ENCODE data around the gene MRGPRE.

DNA sequence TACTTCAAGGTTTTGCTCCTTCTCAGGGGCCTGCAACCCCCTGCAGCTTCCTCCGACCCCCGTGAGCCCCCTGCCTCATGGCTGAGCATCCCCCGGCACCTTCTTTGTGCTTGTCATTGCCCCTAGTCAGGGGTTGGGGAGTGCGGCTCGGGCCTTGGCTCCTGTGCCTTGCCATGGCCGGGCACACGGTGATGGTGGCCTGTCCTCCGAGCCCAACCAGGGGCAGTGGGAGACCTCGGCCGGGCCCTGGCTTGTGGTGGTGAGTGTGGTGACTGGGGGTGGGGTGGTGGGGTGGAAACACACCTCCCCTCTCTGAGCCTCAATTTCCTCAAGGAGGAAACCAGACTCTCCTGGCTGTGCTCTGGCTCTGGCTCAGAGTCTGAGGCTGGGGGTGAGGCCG lies 12.1 kb downstream of the MRGPRE start:
- TF ChIP-seq, protein P1, sequence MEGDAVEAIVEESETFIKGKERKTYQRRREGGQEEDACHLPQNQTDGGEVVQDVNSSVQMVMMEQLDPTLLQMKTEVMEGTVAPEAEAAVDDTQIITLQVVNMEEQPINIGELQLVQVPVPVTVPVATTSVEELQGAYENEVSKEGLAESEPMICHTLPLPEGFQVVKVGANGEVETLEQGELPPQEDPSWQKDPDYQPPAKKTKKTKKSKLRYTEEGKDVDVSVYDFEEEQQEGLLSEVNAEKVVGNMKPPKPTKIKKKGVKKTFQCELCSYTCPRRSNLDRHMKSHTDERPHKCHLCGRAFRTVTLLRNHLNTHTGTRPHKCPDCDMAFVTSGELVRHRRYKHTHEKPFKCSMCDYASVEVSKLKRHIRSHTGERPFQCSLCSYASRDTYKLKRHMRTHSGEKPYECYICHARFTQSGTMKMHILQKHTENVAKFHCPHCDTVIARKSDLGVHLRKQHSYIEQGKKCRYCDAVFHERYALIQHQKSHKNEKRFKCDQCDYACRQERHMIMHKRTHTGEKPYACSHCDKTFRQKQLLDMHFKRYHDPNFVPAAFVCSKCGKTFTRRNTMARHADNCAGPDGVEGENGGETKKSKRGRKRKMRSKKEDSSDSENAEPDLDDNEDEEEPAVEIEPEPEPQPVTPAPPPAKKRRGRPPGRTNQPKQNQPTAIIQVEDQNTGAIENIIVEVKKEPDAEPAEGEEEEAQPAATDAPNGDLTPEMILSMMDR (conservative IDR thresholded peaks at IDR 0.05) = no peak
- TF ChIP-seq EZH2 (IDR thresholded peaks at IDR 0.05; ENCODE audit: low read depth) = no peak

Data from PC-9 (cell line).